ENCODE data around the gene ATP5F1A.

GRCh38 chr18:46061796-46062195, 36.3 kb downstream of the ATP5F1A start:
- TF ChIP-seq, protein P1, sequence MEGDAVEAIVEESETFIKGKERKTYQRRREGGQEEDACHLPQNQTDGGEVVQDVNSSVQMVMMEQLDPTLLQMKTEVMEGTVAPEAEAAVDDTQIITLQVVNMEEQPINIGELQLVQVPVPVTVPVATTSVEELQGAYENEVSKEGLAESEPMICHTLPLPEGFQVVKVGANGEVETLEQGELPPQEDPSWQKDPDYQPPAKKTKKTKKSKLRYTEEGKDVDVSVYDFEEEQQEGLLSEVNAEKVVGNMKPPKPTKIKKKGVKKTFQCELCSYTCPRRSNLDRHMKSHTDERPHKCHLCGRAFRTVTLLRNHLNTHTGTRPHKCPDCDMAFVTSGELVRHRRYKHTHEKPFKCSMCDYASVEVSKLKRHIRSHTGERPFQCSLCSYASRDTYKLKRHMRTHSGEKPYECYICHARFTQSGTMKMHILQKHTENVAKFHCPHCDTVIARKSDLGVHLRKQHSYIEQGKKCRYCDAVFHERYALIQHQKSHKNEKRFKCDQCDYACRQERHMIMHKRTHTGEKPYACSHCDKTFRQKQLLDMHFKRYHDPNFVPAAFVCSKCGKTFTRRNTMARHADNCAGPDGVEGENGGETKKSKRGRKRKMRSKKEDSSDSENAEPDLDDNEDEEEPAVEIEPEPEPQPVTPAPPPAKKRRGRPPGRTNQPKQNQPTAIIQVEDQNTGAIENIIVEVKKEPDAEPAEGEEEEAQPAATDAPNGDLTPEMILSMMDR (IDR thresholded peaks at IDR 0.05; ENCODE audit: poor library complexity): no peak
- TF ChIP-seq EZH2 (IDR thresholded peaks at IDR 0.05; ENCODE audit: borderline replicate concordance) (no peak), EZH2phosphoT487 (IDR thresholded peaks at IDR 0.05; ENCODE audit: low read depth, severe bottlenecking, unreplicated experiment) (no peak)
